ENCODE results near the gene RNASE4. TPM values are rescaled to one million over a fixed set of nuclear protein-coding genes. Genes with fewer than 3 reads are reported as not detected.
A peak's percentile ranks its signal among the peaks of the same experiment; 100 is the strongest.

RNASE4 gene
- total and polyA plus RNA-seq, 2 donors (not counting 3 experiments of a cell fraction or from before 2014, with no cell fraction given), result 6.9 to 27.4 TPM

GRCh38 chr14:20679907-20680306, 4.5 kb upstream of the RNASE4 start:
- Histone ChIP-seq H2AFZ (ENCODE audit: low read depth, low read length) (no peak overlapping the region), H3K4me2 (ENCODE audit: insufficient read depth, low read length) (no peak overlapping the region), H3K9me1 (replicated peaks; ENCODE audit: control insufficient read depth, extremely low read depth, insufficient read depth, low read length) (no peaks in the 10 kb centered on the region), H3K4me1 (ENCODE audit: control insufficient read depth, extremely low read depth, insufficient read depth, low read length) (peaks cover 17% of the 10 kb centered on the region), H3K9me3 (replicated peaks; ENCODE audit: control insufficient read depth, insufficient read depth, low read length) (no peaks in the 10 kb centered on the region), H3K27ac (ENCODE audit: insufficient read depth, low read depth, low read length) (no peak overlapping the region), H4K20me1 (replicated peaks; ENCODE audit: control insufficient read depth, extremely low read depth, insufficient read depth, low read length) (no peaks in the 10 kb centered on the region), H3K79me2 (ENCODE audit: control insufficient read depth, insufficient read depth, low read length) (no peaks in the 10 kb centered on the region), H3K27me3 (ENCODE audit: control insufficient read depth in 2 of 2, insufficient read depth in 2 of 2, low read length in 2 of 2) (peaks cover 11 to 15% of the 10 kb centered on the region in 2 experiments), H3K9ac (replicated peaks; ENCODE audit: extremely low read depth, insufficient read depth, low read length) (no peak overlapping the region), H3K36me3 (ENCODE audit: control insufficient read depth in 2 of 2, extremely low read depth in 1 of 2, insufficient read depth in 2 of 2, low read length in 2 of 2) (no peaks in the 10 kb centered on the region), H3K4me3 (replicated peaks in 1 of 3; ENCODE audit: insufficient read depth in 1 of 3, low read depth in 1 of 3, low read length in 3 of 3) (no peak overlapping the region)
- ChIA-PET POLR2A (no interaction called here), CTCF (interaction anchor here (1.2 to 6.4 kb wide), 6 partner anchors 11 to 424 kb away, joined by 3 to 49 read pairs (median 6); partner anchors contain the start of gene PARP2)
- intact Hi-C loops (cut with micrococcal nuclease), result loop anchor here (2.0 kb wide), 1 partner anchor 267 kb away; the partner anchor contains the start of gene TEP1
- dilution Hi-C loops (cut with MboI; ENCODE audit: extremely low pct_ligation_motif_present, low sequenced_read_pairs), result no loop called here
- TF ChIP-seq JUN (IDR thresholded peaks at IDR 0.05; ENCODE audit: borderline replicate concordance, insufficient read depth, insufficient read length, low read depth) (no peak), POLR2A (IDR thresholded peaks at IDR 0.05; ENCODE audit: low read depth, low read length) (no peak), MAX (IDR thresholded peaks at IDR 0.05; ENCODE audit: insufficient read depth, insufficient read length) (no peak), FOS (IDR thresholded peaks at IDR 0.05; ENCODE audit: borderline replicate concordance, insufficient read depth, low read length) (no peak), MYC (IDR thresholded peaks at IDR 0.05; ENCODE audit: low read depth, low read length) (no peak), POLR2AphosphoS5 (IDR thresholded peaks at IDR 0.05; ENCODE audit: insufficient read depth, low read depth, low read length) (no peak), CTCF (IDR thresholded peaks at IDR 0.05; ENCODE audit: extremely low read depth in 1 of 2, insufficient read depth in 1 of 2, low read depth in 1 of 2, low read length in 2 of 2) (no peak), EZH2 (IDR thresholded peaks at IDR 0.05; ENCODE audit: borderline replicate concordance, low read depth, low read length, severe bottlenecking) (no peak), GATA2 (IDR thresholded peaks at IDR 0.05; ENCODE audit: insufficient read depth, insufficient read length, low read depth, low read length) (no peak)
- FAIRE-seq, result peak; percentile 75
- DNase-seq (ENCODE audit: low read depth, low spot score), result peak; percentile 38
- BruUV-seq (replicated peaks), result no TSS peak
